Trophoblast cell (in vitro differentiated cells and primary cell): ENCODE results near the gene SLX4IP.

Source experiments
- DNase-seq, 2 donors: peaks; one replicate each; pipeline ENCODE4 v3.0.0-alpha.2; 2016
- H2AFZ ChIP-seq: 2 replicates; pipeline ENCODE4 v1.6.1; 2013; ENCODE audit warnings: low read length, moderate library complexity, mild to moderate bottlenecking; ENCODE audit not compliant: insufficient read depth, poor library complexity
- H2AK5ac ChIP-seq: 2 replicates; pipeline ENCODE4 v1.6.1; 2013; ENCODE audit warnings: mild to moderate bottlenecking, low read length
- H2BK120ac ChIP-seq: 2 replicates; pipeline ENCODE4 v1.6.1; 2013; ENCODE audit warnings: low read length, mild to moderate bottlenecking, moderate library complexity; ENCODE audit not compliant: insufficient read depth, poor library complexity
- H2BK12ac ChIP-seq: 2 replicates; pipeline ENCODE4 v1.6.1; 2013; ENCODE audit warnings: mild to moderate bottlenecking, low read length, moderate library complexity
- H2BK5ac ChIP-seq: 2 replicates; pipeline ENCODE4 v1.6.1; 2013; ENCODE audit warnings: low read length, low read depth, moderate library complexity, mild to moderate bottlenecking; ENCODE audit not compliant: poor library complexity
- H3K14ac ChIP-seq: 2 replicates; pipeline ENCODE4 v1.6.1; 2013; ENCODE audit warnings: mild to moderate bottlenecking, low read length
- H3K18ac ChIP-seq: 2 replicates; pipeline ENCODE4 v1.6.1; 2013; ENCODE audit warnings: mild to moderate bottlenecking, low read length
- H3K23ac ChIP-seq: 2 replicates; pipeline ENCODE4 v1.6.1; 2013; ENCODE audit warnings: low read length
- H3K27ac ChIP-seq: 2 replicates; pipeline ENCODE4 v1.5.1; 2013; ENCODE audit warnings: low read depth, mild to moderate bottlenecking, inconsistent platforms, low read length, moderate library complexity
- H3K27me3 ChIP-seq: 2 replicates; pipeline ENCODE4 v1.6.1; 2013; ENCODE audit warnings: inconsistent platforms, mild to moderate bottlenecking, low read length, moderate library complexity; ENCODE audit not compliant: insufficient read depth
- H3K36me3 ChIP-seq, 2 experiments: 1 replicate in 1 of 2; 2 replicates in 1 of 2; pipeline ENCODE4 v1.6.1; 2013; ENCODE audit warnings: low read length in 2 of 2, mild to moderate bottlenecking in 2 of 2, moderate library complexity in 1 of 2; ENCODE audit not compliant: insufficient read depth in 2 of 2, control insufficient read depth in 1 of 2
- H3K4ac ChIP-seq: 2 replicates; pipeline ENCODE4 v1.6.1; 2013; ENCODE audit warnings: low read depth, mild to moderate bottlenecking, low read length, moderate library complexity
- H3K4me1 ChIP-seq, 2 experiments: 1 replicate in 1 of 2; 2 replicates in 1 of 2; pipeline ENCODE4 v1.6.1; 2013; ENCODE audit warnings: low read length in 2 of 2, mild to moderate bottlenecking in 2 of 2, moderate library complexity in 1 of 2; ENCODE audit not compliant: insufficient read depth in 2 of 2, control insufficient read depth in 1 of 2
- H3K4me2 ChIP-seq: 2 replicates; pipeline ENCODE4 v1.6.1; 2013; ENCODE audit warnings: inconsistent platforms, mild to moderate bottlenecking, low read length, moderate library complexity
- H3K4me3 ChIP-seq: 2 replicates; pipeline ENCODE4 v1.5.1; 2013; ENCODE audit warnings: mild to moderate bottlenecking, low read depth, low read length, inconsistent platforms
- H3K79me1 ChIP-seq: one replicate; pipeline ENCODE4 v1.6.1; 2013; ENCODE audit warnings: low read length
- H3K79me2 ChIP-seq: 2 replicates; pipeline ENCODE4 v1.6.1; 2013; ENCODE audit warnings: low read length, mild to moderate bottlenecking; ENCODE audit not compliant: control insufficient read depth, insufficient read depth, poor library complexity
- H3K9ac ChIP-seq: 2 replicates; pipeline ENCODE4 v1.6.1; 2013; ENCODE audit warnings: mild to moderate bottlenecking, low read length
- H3K9me3 ChIP-seq: 2 replicates; pipeline ENCODE4 v1.6.1; 2013; ENCODE audit warnings: low read depth, mild to moderate bottlenecking, control low read depth, inconsistent platforms, low read length; ENCODE audit not compliant: insufficient read depth
- H4K12ac ChIP-seq: 2 replicates; pipeline ENCODE4 v1.6.1; 2013; ENCODE audit warnings: low read depth, mild to moderate bottlenecking, low read length, moderate library complexity
- H4K8ac ChIP-seq: 2 replicates; pipeline ENCODE4 v1.6.1; 2013; ENCODE audit warnings: low read depth, mild to moderate bottlenecking, low read length, moderate library complexity
- H4K91ac ChIP-seq: one replicate; pipeline ENCODE4 v1.6.1; 2013; ENCODE audit warnings: low read depth, mild to moderate bottlenecking, low read length, moderate library complexity
- WGBS: extraction: QIAGEN DNeasy Blood & Tissue Kit; methylation state at CpG from one replicate; pipeline ENCODE4 v1.1.7; 2013; ENCODE audit warnings: missing lambda C conversion rate; ENCODE audit not compliant: insufficient read length, insufficient coverage; ENCODE audit errors: extremely low coverage; 5-methylcytosine and 5-hydroxymethylcytosine counted together

The SLX4IP gene

GRCh38 chr20:10640897-10641296, 205.8 kb downstream of the SLX4IP start:
- Histone ChIP-seq H2BK5ac (no peak overlapping the region), H4K91ac (no peak overlapping the region), H4K12ac (no peak overlapping the region), H3K79me2 (no peaks in the 10 kb centered on the region), H3K9ac (no peak overlapping the region), H3K27ac (no peak overlapping the region), H3K4me1 (peaks cover 8% of the 10 kb centered on the region in 2 experiments), H3K23ac (no peak overlapping the region), H2AFZ (no peak overlapping the region), H3K36me3 (peaks cover 61 to 77% of the 10 kb centered on the region in 2 experiments), H3K4ac (no peak overlapping the region), H4K8ac (no peak overlapping the region), H3K9me3 (no peaks in the 10 kb centered on the region), H3K79me1 (no peaks in the 10 kb centered on the region), H2BK120ac (no peak overlapping the region), H3K14ac (no peak overlapping the region), H3K4me3 (no peak overlapping the region), H3K4me2 (no peak overlapping the region), H3K18ac (no peak overlapping the region), H3K27me3 (no peaks in the 10 kb centered on the region), H2BK12ac (no peak overlapping the region), H2AK5ac (no peak overlapping the region)
- DNase-seq: no peak
- WGBS: no CpG with 5 or more reads among the region's 12 CpGs

DNA sequence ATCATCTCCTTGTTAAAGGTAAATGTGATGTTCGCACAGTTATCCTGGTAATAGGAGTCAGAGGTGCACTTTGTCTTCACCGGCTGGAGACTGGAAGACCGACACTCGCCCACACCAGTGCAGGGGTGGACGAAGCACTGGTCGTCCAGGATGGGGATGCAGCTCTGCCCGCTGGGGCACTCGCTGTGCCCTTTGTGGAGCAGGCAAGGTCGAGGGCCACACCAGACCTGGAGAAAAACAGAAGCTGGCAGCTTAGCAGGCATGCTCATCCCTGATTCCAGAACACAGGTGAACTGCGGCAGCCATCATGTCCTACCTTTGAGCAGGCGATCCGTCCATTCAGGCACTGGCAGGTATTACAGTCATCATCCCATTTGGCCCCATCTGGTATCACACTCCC, 206.4 kb downstream of the SLX4IP start:
- Histone ChIP-seq H4K8ac (no peak overlapping the region), H4K12ac (no peak overlapping the region), H3K27me3 (no peaks in the 10 kb centered on the region), H3K9ac (no peak overlapping the region), H3K4me2 (no peak overlapping the region), H3K9me3 (no peaks in the 10 kb centered on the region), H3K18ac (no peak overlapping the region), H3K79me1 (no peaks in the 10 kb centered on the region), H3K23ac (no peak overlapping the region), H3K27ac (no peak overlapping the region), H2AK5ac (no peak overlapping the region), H3K4ac (no peak overlapping the region), H2AFZ (no peak overlapping the region), H3K4me1 (peaks cover 8 to 10% of the 10 kb centered on the region in 2 experiments), H3K14ac (no peak overlapping the region), H2BK12ac (no peak overlapping the region), H3K79me2 (no peaks in the 10 kb centered on the region), H4K91ac (no peak overlapping the region), H2BK120ac (no peak overlapping the region), H3K4me3 (no peak overlapping the region), H3K36me3 (peaks cover 65 to 83% of the 10 kb centered on the region in 2 experiments), H2BK5ac (no peak overlapping the region)
- no CpG with 5 or more reads among the region's 12 CpGs for WGBS
- DNase-seq: no peak

DNA sequence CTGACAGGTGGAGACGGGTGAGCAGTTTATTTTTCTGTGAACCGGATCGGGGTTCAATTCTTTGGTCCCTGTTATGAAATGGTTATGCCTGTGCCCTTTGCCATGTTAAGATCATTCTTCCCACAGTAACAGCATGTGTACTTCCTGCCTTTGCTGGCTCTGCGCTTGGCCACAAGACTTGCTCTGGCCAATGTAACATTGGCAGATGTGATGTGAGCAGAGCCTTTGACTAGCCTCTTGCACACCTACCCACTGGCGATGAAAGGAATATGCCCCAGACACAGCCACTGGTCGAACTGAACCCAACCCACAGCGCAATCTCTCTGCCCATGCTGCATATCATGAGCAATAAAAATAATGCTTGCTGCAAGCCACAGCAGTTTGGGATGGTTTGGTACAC, 206.8 kb downstream of the SLX4IP start:
- WGBS: no CpG with 5 or more reads among the region's 7 CpGs
- no peak overlapping the region for H4K12ac ChIP-seq
- H3K4me2 ChIP-seq: no peak overlapping the region
- no peak overlapping the region for H2BK12ac ChIP-seq
- no peak overlapping the region for H3K9ac ChIP-seq
- H3K18ac ChIP-seq: no peak overlapping the region
- no peak overlapping the region for H3K4me3 ChIP-seq
- H3K4ac ChIP-seq: no peak overlapping the region
- no peak overlapping the region for H3K14ac ChIP-seq
- no peaks in the 10 kb centered on the region for H3K9me3 ChIP-seq
- no peak overlapping the region for H2AFZ ChIP-seq
- no peak overlapping the region for H2BK5ac ChIP-seq
- H3K36me3 ChIP-seq: peaks cover 68 to 86% of the 10 kb centered on the region in 2 experiments
- no peaks in the 10 kb centered on the region for H3K27me3 ChIP-seq
- H3K27ac ChIP-seq: no peak overlapping the region
- H2AK5ac ChIP-seq: no peak overlapping the region
- H2BK120ac ChIP-seq: no peak overlapping the region
- H3K79me1 ChIP-seq: peaks cover under 1% of the 10 kb centered on the region
- no peak overlapping the region for H4K91ac ChIP-seq
- H3K4me1 ChIP-seq: peaks cover 9 to 12% of the 10 kb centered on the region in 2 experiments
- DNase-seq: no peak
- H4K8ac ChIP-seq: no peak overlapping the region
- no peak overlapping the region for H3K23ac ChIP-seq
- no peaks in the 10 kb centered on the region for H3K79me2 ChIP-seq

GRCh38 chr20:10642856-10643559, 207.9 kb downstream of the SLX4IP start:
- Histone ChIP-seq H3K9ac (no peak overlapping the region), H4K91ac (no peak overlapping the region), H2AFZ (no peak overlapping the region), H3K27me3 (no peaks in the 10 kb centered on the region), H4K8ac (no peak overlapping the region), H3K4me3 (no peak overlapping the region), H3K4me2 (no peak overlapping the region), H3K14ac (no peak overlapping the region), H2BK12ac (no peak overlapping the region), H3K23ac (no peak overlapping the region), H3K36me3 (peaks cover 68 to 87% of the 10 kb centered on the region in 2 experiments), H2BK120ac (no peak overlapping the region), H3K27ac (no peak overlapping the region), H3K79me2 (peaks cover 1% of the 10 kb centered on the region), H3K79me1 (peaks cover 8% of the 10 kb centered on the region), H2BK5ac (no peak overlapping the region), H3K4me1 (peaks cover 16 to 19% of the 10 kb centered on the region in 2 experiments), H4K12ac (no peak overlapping the region), H2AK5ac (no peak overlapping the region), H3K9me3 (no peaks in the 10 kb centered on the region), H3K18ac (no peak overlapping the region), H3K4ac (no peak overlapping the region)
- no CpG with 5 or more reads among the region's 4 CpGs for WGBS
- no peak for DNase-seq
